SK-N-SH treated with all-trans-retinoic acid at 6 μM for 48 hours (cell line): ENCODE measurements around the gene PKIG.
"Not testable (repeated sequence)": the region's sequence is repeated elsewhere in the genome, so short reads cannot be mapped to it uniquely, and the experiment has no call there.

Experiments
- ATAC-seq: fragments of 200-7000 bp; cut with Tn5 transposase; 3 replicates; pipeline ENCODE4 v1.9.1; 2020; ENCODE audit warnings: mild to moderate bottlenecking, moderate library complexity
- ARNTL ChIP-seq: fragments of 450-650 bp; formaldehyde crosslinking; IDR thresholded peaks from 2 replicates; pipeline ENCODE4 v1.5.0; 2020; ENCODE audit warnings: low read depth, mild to moderate bottlenecking, moderate library complexity, borderline replicate concordance
- BACH2 ChIP-seq: fragments of 250-450 bp; sonication (Bioruptor Pico); IDR thresholded peaks from 2 replicates; pipeline ENCODE4 v1.9.0; 2021; ENCODE audit warnings: mild to moderate bottlenecking, borderline replicate concordance
- CREB5 ChIP-seq: fragments of 250-450 bp; sonication (Bioruptor Pico); IDR thresholded peaks from 2 replicates; pipeline ENCODE4 v1.5.1; 2020; ENCODE audit warnings: low read depth, mild to moderate bottlenecking, moderate library complexity
- CSDC2 ChIP-seq: fragments of 250-450 bp; sonication (Bioruptor Pico); IDR thresholded peaks from 2 replicates; pipeline ENCODE4 v1.5.0; 2020; ENCODE audit warnings: mild to moderate bottlenecking, moderate library complexity
- ESRRG ChIP-seq: fragments of 250-450 bp; sonication (Bioruptor Pico); IDR thresholded peaks from 2 replicates; pipeline ENCODE4 v1.6.1; 2021; ENCODE audit warnings: mild to moderate bottlenecking
- GLIS3 ChIP-seq: fragments of 250-450 bp; sonication (Bioruptor Pico); IDR thresholded peaks from 2 replicates; pipeline ENCODE4 v1.5.0; 2020; ENCODE audit warnings: mild to moderate bottlenecking, moderate library complexity
- ISL1 ChIP-seq: fragments of 250-450 bp; sonication (Bioruptor Pico); IDR thresholded peaks from 2 replicates; pipeline ENCODE4 v2.1.2; 2022; ENCODE audit warnings: mild to moderate bottlenecking, moderate library complexity
- OSR1 ChIP-seq: fragments of 250-450 bp; sonication (Bioruptor Pico); IDR thresholded peaks from 2 replicates; pipeline ENCODE4 v1.8.0; 2022; ENCODE audit warnings: moderate library complexity, mild to moderate bottlenecking, inconsistent platforms
- PATZ1 ChIP-seq: fragments of 250-450 bp; sonication (Bioruptor Pico); IDR thresholded peaks from 2 replicates; pipeline ENCODE4 v1.8.0; 2020; ENCODE audit warnings: mild to moderate bottlenecking, moderate library complexity, borderline replicate concordance
- POU6F1 ChIP-seq: fragments of 250-450 bp; sonication (Bioruptor Pico); IDR thresholded peaks from 2 replicates; pipeline ENCODE4 v1.8.0; 2021; ENCODE audit warnings: low read depth, mild to moderate bottlenecking, moderate library complexity, borderline replicate concordance
- PPARA ChIP-seq: fragments of 250-450 bp; sonication (Bioruptor Pico); IDR thresholded peaks from 2 replicates; pipeline ENCODE4 v1.5.0; 2020; ENCODE audit warnings: mild to moderate bottlenecking, borderline replicate concordance
- RARB ChIP-seq: fragments of 250-450 bp; sonication (Bioruptor Pico); IDR thresholded peaks from 2 replicates; pipeline ENCODE4 v1.8.0; 2021; ENCODE audit warnings: mild to moderate bottlenecking, moderate library complexity
- SNAI2 ChIP-seq: fragments of 250-450 bp; sonication (Bioruptor Pico); IDR thresholded peaks from 2 replicates; pipeline ENCODE4 v1.5.0; 2020; ENCODE audit warnings: mild to moderate bottlenecking, moderate library complexity
- TCF4 ChIP-seq: fragments of 250-450 bp; sonication (Bioruptor Pico); IDR thresholded peaks from 2 replicates; pipeline ENCODE4 v1.8.0; 2021; ENCODE audit warnings: mild to moderate bottlenecking, moderate library complexity, borderline replicate concordance
- TOX ChIP-seq: fragments of 250-450 bp; sonication (Bioruptor Pico); IDR thresholded peaks from 2 replicates; pipeline ENCODE4 v1.8.0; 2021; ENCODE audit warnings: mild to moderate bottlenecking, moderate library complexity, borderline replicate concordance
- ZC3H10 ChIP-seq: fragments of 250-450 bp; sonication (Bioruptor Pico); IDR thresholded peaks from 2 replicates; pipeline ENCODE4 v1.5.1; 2021; ENCODE audit warnings: mild to moderate bottlenecking, moderate library complexity
- ZFP3 ChIP-seq: fragments of 250-450 bp; sonication (Bioruptor Pico); IDR thresholded peaks from 2 replicates; pipeline ENCODE4 v1.5.0; 2020; ENCODE audit warnings: mild to moderate bottlenecking, moderate library complexity
- ZFP30 ChIP-seq: fragments of 450-650 bp; formaldehyde crosslinking; IDR thresholded peaks from 2 replicates; pipeline ENCODE4 v1.5.0; 2022; ENCODE audit warnings: mild to moderate bottlenecking, moderate library complexity
- ZNF565 ChIP-seq: fragments of 450-650 bp; formaldehyde crosslinking; conservative IDR thresholded peaks from 2 replicates; pipeline ENCODE4 v1.5.0; 2020; ENCODE audit warnings: low read depth, mild to moderate bottlenecking, moderate library complexity
- ZNF70 ChIP-seq: fragments of 450-650 bp; formaldehyde crosslinking; IDR thresholded peaks from 2 replicates; pipeline ENCODE4 v1.5.0; 2020; ENCODE audit warnings: mild to moderate bottlenecking, moderate library complexity
- ZNF8 ChIP-seq: fragments of 450-650 bp; formaldehyde crosslinking; IDR thresholded peaks from 2 replicates; pipeline ENCODE4 v1.5.0; 2020; ENCODE audit warnings: mild to moderate bottlenecking, moderate library complexity

PKIG gene

GRCh38 chr20:44560229-44560628, 22.1 kb upstream of the PKIG start:
- TF ChIP-seq TOX: no peak
- no peak for TF ChIP-seq ZFP3 (CRISPR knock-in tag)
- TF ChIP-seq ZNF70: no peak
- TF ChIP-seq ZNF565: no peak
- no peak for TF ChIP-seq BACH2 (CRISPR knock-in tag)
- TF ChIP-seq GLIS3 (CRISPR knock-in tag): no peak
- no peak for TF ChIP-seq RARB
- no peak for TF ChIP-seq CSDC2 (CRISPR knock-in tag)
- TF ChIP-seq PATZ1 (CRISPR knock-in tag): no peak
- TF ChIP-seq ZFP30 (CRISPR knock-in tag): no peak
- no peak for TF ChIP-seq SNAI2 (CRISPR knock-in tag)
- TF ChIP-seq ARNTL (CRISPR knock-in tag): no peak
- TF ChIP-seq TCF4 (CRISPR knock-in tag): no peak
- no peak for ATAC-seq

- not testable (repeated sequence) for ATAC-seq
Measured at GRCh38 chr20:44560818-44561217, 21.6 kb upstream of the PKIG start.

- TF ChIP-seq CREB5 (CRISPR knock-in tag) (no peak), ZNF70 (no peak), ZFP3 (CRISPR knock-in tag) (no peak), CSDC2 (CRISPR knock-in tag) (no peak), GLIS3 (CRISPR knock-in tag) (no peak), POU6F1 (CRISPR knock-in tag) (no peak), ZNF8 (no peak), ZNF565 (no peak), ESRRG (no peak), ARNTL (CRISPR knock-in tag) (no peak), ZFP30 (CRISPR knock-in tag) (no peak), PATZ1 (CRISPR knock-in tag) (no peak), PPARA (no peak), BACH2 (CRISPR knock-in tag) (no peak), OSR1 (CRISPR knock-in tag) (no peak), ISL1 (CRISPR knock-in tag) (no peak), SNAI2 (CRISPR knock-in tag) (no peak), TOX (no peak), TCF4 (CRISPR knock-in tag) (no peak), ZC3H10 (CRISPR knock-in tag) (no peak)
Measured at GRCh38 chr20:44561876-44562275, 20.5 kb upstream of the PKIG start.

GRCh38 chr20:44566018-44566417, 16.4 kb upstream of the PKIG start:
- TF ChIP-seq BACH2 (CRISPR knock-in tag) (no peak), ZNF565 (no peak), ESRRG (no peak), CSDC2 (CRISPR knock-in tag) (no peak), ZFP3 (CRISPR knock-in tag) (no peak), TCF4 (CRISPR knock-in tag) (no peak), GLIS3 (CRISPR knock-in tag) (no peak), OSR1 (CRISPR knock-in tag) (no peak), ZC3H10 (CRISPR knock-in tag) (no peak), ZFP30 (CRISPR knock-in tag) (no peak), PATZ1 (CRISPR knock-in tag) (no peak), ZNF8 (no peak), PPARA (no peak), SNAI2 (CRISPR knock-in tag) (no peak), ARNTL (CRISPR knock-in tag) (no peak)
- no peak for ATAC-seq

More at GRCh38 chr20:44561876-44562275, 20.5 kb upstream of the PKIG start:
- ATAC-seq: no peak
